GM21529 (cell line): ENCODE data around the gene ARCN1.

Experiments
- ATAC-seq: cut with Tn5 transposase; IDR thresholded peaks from one replicate; pipeline ENCODE4 v1.9.1; 2021; ENCODE audit not compliant: unreplicated experiment

ARCN1 gene

GRCh38 chr11:118620529-118621070 is 48.4 kb downstream of the ARCN1 start:
- no peak for ATAC-seq

GRCh38 chr11:118621071-118621783 is 49.0 kb downstream of the ARCN1 start:
- ATAC-seq = no peak

- no peak for ATAC-seq
Observed at GRCh38 chr11:118621784-118622375, 49.7 kb downstream of the ARCN1 start.

GRCh38 chr11:118622376-118623268 is 50.4 kb downstream of the ARCN1 start:
- ATAC-seq = no peak

- ATAC-seq = no peak
Observed at GRCh38 chr11:118623269-118623655, 51.1 kb downstream of the ARCN1 start.

GRCh38 chr11:118625036-118625690 is 53.0 kb downstream of the ARCN1 start:
- ATAC-seq = no peak

GRCh38 chr11:118625976-118626375 is 53.8 kb downstream of the ARCN1 start:
- no peak for ATAC-seq

- no peak for ATAC-seq
Observed at GRCh38 chr11:118627566-118627965, 55.4 kb downstream of the ARCN1 start.

GRCh38 chr11:118628031-118628430 is 55.8 kb downstream of the ARCN1 start:
- ATAC-seq = no peak

GRCh38 chr11:118628432-118628831 is 56.2 kb downstream of the ARCN1 start:
- ATAC-seq = no peak

- no peak for ATAC-seq
Observed at GRCh38 chr11:118628861-118629549, 56.8 kb downstream of the ARCN1 start.

GRCh38 chr11:118629761-118630661 is 57.8 kb downstream of the ARCN1 start:
- no peak for ATAC-seq

- no peak for ATAC-seq
Observed at GRCh38 chr11:118631142-118631909, 59.1 kb downstream of the ARCN1 start.

GRCh38 chr11:118632577-118633318 is 60.5 kb downstream of the ARCN1 start:
- no peak for ATAC-seq

- no peak for ATAC-seq
Observed at GRCh38 chr11:118633319-118633690, 61.1 kb downstream of the ARCN1 start.

- no peak for ATAC-seq
Observed at GRCh38 chr11:118633979-118634378, 61.8 kb downstream of the ARCN1 start.

- no peak for ATAC-seq
Observed at GRCh38 chr11:118634431-118635236, 62.4 kb downstream of the ARCN1 start.
